D721Med (cell line): ENCODE results near the gene RFWD3.

ENCODE experiments used
- DNase-seq: peaks from one replicate; pipeline ENCODE4 v3.0.0; 2011; ENCODE audit warnings: low spot score; ENCODE audit not compliant: insufficient read length
- FAIRE-seq: peaks from 2 replicates; lab custom pipeline; 2011; peaks lifted over from hg19 to GRCh38; lab: Jason Lieb, UNC
- TF ChIP-seq, protein P1 (sequence below): IDR thresholded peaks from 2 replicates; pipeline ENCODE4 v1.5.1; 2012; ENCODE audit warnings: mild to moderate bottlenecking, control low read depth; ENCODE audit not compliant: insufficient read depth; ENCODE audit errors: missing control alignments

Gene RFWD3

DNA sequence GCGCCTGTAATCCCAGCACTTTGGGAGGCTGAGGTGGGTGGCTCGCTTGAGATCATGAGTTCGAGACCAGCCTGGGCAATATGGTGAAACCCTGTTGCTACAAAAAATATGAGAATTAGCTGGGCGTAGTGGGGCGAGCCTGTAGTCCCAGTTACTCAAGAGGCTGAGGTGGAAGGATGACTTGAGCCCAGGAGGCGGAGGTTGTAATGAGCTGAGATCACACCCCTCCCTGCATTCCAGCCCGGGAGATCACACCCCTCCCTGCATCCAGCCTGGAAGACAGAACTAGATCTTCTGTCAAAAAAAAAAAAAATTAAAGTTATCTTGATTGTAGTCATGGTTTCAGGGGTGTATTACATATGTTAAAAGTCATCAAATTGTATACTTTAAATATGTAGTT, 33.0 kb downstream of the RFWD3 start:
- TF ChIP-seq, protein P1, sequence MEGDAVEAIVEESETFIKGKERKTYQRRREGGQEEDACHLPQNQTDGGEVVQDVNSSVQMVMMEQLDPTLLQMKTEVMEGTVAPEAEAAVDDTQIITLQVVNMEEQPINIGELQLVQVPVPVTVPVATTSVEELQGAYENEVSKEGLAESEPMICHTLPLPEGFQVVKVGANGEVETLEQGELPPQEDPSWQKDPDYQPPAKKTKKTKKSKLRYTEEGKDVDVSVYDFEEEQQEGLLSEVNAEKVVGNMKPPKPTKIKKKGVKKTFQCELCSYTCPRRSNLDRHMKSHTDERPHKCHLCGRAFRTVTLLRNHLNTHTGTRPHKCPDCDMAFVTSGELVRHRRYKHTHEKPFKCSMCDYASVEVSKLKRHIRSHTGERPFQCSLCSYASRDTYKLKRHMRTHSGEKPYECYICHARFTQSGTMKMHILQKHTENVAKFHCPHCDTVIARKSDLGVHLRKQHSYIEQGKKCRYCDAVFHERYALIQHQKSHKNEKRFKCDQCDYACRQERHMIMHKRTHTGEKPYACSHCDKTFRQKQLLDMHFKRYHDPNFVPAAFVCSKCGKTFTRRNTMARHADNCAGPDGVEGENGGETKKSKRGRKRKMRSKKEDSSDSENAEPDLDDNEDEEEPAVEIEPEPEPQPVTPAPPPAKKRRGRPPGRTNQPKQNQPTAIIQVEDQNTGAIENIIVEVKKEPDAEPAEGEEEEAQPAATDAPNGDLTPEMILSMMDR: no peak
- DNase-seq: no peak
- no peak for FAIRE-seq

DNA sequence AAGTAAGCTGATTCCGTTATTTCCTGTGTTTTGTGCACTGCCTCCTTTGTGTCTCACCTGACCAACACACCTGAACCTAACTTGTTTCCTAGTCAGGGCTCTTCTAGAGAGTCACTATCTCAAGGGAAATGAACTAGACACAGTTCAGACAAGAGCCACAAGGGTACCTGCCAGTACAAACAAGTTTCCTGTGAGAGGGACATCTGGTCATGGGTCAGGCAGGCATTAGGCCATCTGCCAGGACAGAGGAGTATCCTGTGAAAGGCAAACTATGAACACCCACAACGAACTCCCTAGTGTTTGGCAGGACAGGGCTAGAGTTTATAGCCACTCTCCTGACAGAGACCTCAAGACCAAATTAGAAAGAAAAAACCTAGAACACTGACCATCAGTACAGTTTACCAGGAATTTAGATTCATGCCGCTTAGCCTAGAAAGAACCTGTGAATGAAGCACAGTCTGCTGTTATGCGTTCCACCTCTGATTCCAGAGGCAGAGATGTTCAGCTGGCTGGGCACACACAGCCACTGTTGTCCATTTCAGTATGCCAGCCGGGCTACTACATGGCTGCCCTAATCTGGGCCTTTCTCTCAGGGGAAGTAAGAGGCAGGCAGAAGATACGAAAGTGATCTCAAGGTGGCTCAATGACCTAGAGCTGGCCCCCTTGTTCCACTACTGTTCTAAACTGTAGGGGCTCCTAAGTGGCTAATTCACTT, 39.0 kb downstream of the RFWD3 start:
- no peak for FAIRE-seq
- no peak for DNase-seq

DNA sequence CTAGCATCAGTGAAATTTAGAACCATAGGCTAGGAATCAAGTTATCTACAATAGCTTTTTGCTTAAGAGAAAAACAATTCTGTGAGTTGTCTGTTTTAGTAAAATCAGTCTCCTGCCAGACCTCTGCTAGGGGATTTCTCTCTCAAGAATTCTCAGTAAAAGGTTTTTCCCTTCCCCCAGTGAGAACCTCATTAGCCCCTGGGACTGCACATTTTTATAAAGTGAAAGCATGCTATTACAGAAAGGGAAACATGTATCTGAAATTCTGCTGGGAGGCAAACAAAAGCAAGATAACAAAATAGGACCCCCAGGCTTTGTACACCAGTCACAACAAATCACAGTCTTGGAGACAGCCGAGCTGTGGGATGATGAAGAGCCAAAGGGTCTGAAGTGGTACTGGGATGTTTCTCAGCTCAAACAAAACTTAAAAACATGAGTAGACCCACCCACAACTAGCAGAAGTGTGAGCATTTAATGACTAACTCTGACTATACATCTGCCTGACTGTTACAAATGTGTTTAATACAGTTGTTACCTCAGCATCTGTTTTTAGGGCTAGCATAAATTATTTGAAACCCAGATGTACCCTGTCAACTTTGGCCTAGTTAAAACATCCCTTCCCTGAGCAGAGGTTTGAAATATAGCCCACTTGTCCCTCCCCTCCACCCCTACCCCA, 39.8 kb downstream of the RFWD3 start:
- TF ChIP-seq, protein P1: no peak
- FAIRE-seq: no peak
- no peak for DNase-seq

More for the DNA sequence above, 39.0 kb downstream of the RFWD3 start:
- TF ChIP-seq, protein P1: no peak

DNA sequence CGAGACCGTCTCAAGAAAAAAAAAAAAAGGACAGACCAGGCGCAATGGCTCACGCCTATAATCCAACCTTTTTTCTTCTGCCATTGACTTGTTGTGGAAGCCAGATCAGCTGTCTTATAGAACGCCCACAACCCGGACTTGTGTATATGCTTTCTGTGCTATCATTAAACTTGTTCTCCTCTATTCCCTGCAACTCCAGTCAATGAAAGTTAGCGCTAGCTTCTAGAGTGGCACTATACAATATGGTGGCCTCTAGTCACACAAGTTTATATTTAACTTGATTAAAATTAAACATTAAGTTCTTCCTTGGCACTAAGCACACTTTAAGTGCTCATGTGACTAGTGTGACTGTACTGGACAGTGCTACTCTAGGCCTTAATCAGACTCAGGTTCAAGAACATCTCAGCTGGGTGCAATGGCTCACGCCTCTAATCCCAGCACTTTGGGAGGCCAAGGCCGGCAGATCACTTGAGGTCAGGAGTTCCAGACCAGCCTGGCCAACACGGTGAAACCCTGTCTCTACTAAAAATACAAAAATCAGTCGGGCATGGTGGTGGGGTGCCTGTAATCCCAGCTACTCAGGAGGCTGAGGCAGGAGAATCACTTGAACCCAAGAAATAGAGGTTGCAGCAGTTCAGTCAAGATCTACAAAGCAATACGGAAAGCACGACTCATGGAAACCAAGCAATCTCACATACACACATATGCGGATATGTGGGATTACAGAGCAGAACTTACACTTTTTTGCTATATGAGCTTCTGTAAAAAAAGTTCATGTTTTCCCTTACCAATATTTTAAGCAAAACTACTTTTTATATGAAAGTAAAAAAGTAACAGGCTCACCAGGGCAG, 41.0 kb downstream of the RFWD3 start:
- DNase-seq (no peak), FAIRE-seq (no peak)
- TF ChIP-seq, protein P1: no peak

DNA sequence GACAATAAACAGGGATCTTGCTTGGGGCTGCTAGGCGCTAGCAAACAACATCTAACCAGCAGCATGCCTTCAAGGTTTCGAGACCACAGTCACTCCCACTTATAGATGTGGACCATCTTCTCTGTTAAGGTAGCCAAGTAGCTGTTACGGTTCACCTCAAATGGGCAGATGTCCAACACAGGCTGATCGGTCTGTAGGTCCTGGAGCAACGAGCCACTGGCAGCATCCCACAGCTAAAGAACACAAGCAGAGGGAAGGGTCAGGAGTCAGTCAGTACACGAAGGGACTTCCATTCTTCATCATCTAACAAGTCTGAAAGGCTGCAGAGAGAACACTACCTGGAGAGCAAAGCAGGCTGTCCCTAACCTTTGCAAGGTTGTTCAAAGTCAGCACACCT, 42.8 kb downstream of the RFWD3 start:
- TF ChIP-seq, protein P1: no peak
- no peak for FAIRE-seq
- no peak for DNase-seq

DNA sequence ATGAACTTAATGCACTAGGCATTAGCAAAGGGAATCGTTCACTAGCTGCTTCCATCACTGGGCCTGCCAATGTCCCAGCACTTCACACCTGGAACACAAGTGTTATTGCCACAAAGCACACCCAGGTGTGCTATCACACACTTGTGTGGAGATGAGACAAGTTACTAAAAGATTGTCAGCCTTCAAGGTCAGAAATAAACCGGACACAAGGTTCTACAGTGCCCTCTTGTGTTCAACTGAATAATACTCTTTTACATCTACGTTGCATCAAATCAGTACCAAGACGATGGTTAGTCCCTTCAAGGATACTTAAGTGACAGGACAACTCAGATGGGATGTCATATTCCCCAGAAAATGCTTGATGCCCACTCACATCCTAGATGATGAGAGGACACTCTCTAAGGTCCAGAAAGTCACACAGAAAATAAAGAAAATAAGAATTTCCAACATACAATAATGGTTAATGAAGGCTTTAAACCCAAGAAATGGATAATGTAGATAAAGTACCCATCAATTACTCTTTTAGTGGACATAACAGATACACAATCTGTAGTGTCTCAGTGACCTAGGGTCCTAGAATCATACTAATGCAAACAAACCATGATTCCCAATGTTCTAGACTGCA, 43.4 kb downstream of the RFWD3 start:
- no peak for DNase-seq
- no peak for FAIRE-seq
- TF ChIP-seq, protein P1: peak; percentile 65
